Inferior parietal cortex (tissue), 1 donor: ENCODE measurements around the gene PRSS33.

ENCODE experiments used
- DNase-seq: peaks from one replicate; pipeline ENCODE4 v3.0.0-alpha.2; 2016; ENCODE audit errors: extremely low spot score

PRSS33 gene

DNA sequence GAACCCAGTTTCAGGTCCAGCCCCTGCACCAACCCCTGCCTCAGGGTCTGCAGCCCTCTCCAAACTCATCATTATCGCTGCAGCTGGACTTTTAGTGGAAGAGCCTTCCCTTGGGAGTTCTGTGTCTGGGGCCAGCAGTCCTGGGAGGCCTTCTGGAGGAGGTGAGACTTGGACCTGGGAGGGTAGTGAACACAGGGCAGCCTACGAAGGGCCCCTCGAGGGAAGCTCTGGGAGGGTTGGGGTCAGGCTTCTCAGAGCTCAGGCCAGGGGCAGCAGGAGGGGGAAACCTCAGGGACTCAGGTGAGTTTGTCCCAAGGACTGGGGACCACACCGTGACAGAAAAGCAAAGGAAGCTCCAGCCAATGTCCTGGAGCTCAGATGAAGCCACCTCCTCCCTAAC is 46.2 kb downstream of the PRSS33 start:
- DNase-seq: no peak

DNA sequence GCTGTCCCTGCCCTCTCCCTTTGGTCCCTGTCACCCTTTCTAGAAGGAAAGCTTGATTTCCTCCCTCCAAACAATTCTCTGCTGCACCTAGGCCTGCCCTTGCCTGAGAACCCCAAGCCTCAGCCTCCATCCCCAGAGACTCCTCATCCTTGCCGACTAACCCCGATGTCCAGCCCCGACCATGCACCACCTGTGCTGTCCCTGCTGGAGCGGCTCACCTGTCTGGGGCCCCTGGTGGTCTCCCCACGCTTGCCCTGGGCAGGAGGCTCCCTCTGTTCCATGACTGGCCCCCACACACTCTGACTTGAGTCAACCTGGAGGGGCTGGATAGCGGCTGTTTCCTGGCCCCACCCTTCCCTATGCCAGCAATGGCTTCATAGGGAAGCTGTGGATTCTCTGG is 46.9 kb downstream of the PRSS33 start:
- DNase-seq: no peak

DNA sequence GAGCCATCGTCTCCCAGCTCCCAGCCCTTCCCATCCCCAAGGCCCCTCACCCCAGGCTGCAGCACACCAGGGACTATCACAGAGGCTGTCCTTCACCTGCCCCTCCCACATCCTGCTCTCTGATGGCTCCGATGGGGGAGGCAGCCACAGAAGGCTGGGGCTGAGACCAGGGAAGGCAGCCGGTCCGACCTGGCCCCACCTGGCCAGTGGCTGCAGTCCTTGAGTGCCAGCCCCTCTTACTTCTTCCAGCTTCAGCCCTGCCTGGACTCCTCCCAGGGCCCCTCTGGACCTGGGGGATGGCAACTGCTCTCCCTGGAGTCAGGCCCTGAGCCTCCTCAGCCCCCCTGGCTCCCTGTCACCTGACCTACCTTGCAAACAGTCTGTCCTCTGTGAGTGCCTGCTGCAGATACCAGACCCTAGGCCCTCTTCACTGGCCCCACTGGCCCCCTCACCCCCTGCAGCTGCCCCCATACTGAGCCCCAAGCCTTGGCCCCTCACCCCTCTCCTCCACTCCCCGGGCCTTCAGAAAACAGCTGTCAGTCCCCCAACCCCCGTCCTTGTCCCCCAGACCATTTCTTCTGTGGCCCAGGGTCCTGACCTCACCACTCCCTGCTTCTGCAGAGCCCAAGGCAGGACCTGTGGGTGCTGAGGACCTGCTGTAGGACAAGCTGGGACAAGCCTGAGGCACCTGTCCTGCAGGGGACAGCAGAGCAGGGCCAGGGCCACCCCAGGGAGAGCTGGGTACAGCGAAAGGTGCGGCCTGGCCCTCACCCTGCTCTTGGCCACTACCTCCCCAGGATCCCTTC is 47.5 kb downstream of the PRSS33 start:
- no peak for DNase-seq

DNA sequence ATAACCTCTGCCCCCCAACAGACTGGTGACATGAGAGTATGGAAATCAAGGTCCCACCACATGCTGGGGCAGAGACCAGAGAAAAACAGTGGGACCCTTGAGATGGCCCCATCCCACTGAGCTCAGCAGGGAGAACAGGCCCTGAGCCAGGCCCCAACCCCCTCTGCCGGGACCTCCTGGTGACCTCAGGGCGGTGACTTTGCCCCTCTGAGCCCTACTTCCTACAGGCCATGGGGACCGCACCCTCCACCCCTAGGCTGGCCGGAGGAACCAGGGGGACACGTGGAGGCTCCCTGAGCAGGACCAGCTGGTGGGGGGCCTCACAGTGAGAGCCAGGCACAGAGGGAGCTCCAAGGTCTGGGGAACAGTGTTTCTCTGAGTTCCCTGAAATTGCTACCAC is 48.7 kb downstream of the PRSS33 start:
- no peak for DNase-seq

GRCh38 chr16:2737895-2738418 is 49.4 kb downstream of the PRSS33 start:
- DNase-seq: no peak

GRCh38 chr16:2737238-2737605 is 50.1 kb downstream of the PRSS33 start:
- no peak for DNase-seq

GRCh38 chr16:2736476-2737237 is 50.7 kb downstream of the PRSS33 start:
- DNase-seq: no peak

GRCh38 chr16:2734844-2735515 is 52.4 kb downstream of the PRSS33 start:
- DNase-seq: no peak
